Panc1 (cell line): ENCODE measurements around the gene TRIM54. TPM values are rescaled to one million over a fixed set of nuclear protein-coding genes. Genes with fewer than 3 reads are reported as not detected.

ENCODE experiments used
- ATAC-seq: fragments of 200-7000 bp; cut with Tn5 transposase; 2 replicates; pipeline ENCODE4 v1.9.1; 2020; ENCODE audit warnings: mild to moderate bottlenecking, moderate library complexity
- BruUV-seq: library from RNA; stranded (reverse); fragments of 400-500 nt; replicated peaks from 2 replicates; lab custom pipeline; 2021; lab: Mats Ljungman, UMichigan
- CTCF ChIA-PET: fragments of 300-600 bp; sonication (Branson Sonifier 250); formaldehyde crosslinking; loops from one replicate; lab custom pipeline; 2022; ENCODE audit warnings: antibody characterized with exemption; lab: Charles Lee
- POLR2A ChIA-PET: fragments of 300-600 bp; sonication (Branson Sonifier 250); formaldehyde crosslinking; loops from one replicate; lab custom pipeline; 2022; ENCODE audit warnings: antibody characterized with exemption; lab: Charles Lee
- DNase-seq: peaks from one replicate; pipeline ENCODE4 v3.0.0-alpha.2; 2010; ENCODE audit warnings: low read depth, low spot score
- H3K27ac ChIP-seq: 2 replicates; pipeline ENCODE4 v1.5.1; 2011; ENCODE audit warnings: mild to moderate bottlenecking, low read length, inconsistent platforms
- H3K27me3 ChIP-seq: fragments of 200-500 bp; sonication (Bioruptor generic); 2 replicates; pipeline ENCODE4 v1.6.0; 2014; ENCODE audit warnings: low read length, inconsistent platforms; ENCODE audit not compliant: control insufficient read depth, insufficient read depth
- H3K36me3 ChIP-seq: fragments of 200-500 bp; sonication (Bioruptor generic); 2 replicates; pipeline ENCODE4 v1.5.1; 2014; ENCODE audit warnings: inconsistent platforms, mild to moderate bottlenecking, low read length, moderate library complexity; ENCODE audit not compliant: control insufficient read depth, insufficient read depth
- H3K4me1 ChIP-seq: 2 replicates; pipeline ENCODE4 v1.5.1; 2011; ENCODE audit warnings: inconsistent platforms, mild to moderate bottlenecking, low read length, moderate library complexity; ENCODE audit not compliant: control insufficient read depth, insufficient read depth
- H3K4me3 ChIP-seq, 2 experiments: 2 replicates each; pipeline ENCODE4 v1.5.1; 2011 to 2012; ENCODE audit warnings: low read depth in 2 of 2, low read length in 2 of 2, mild to moderate bottlenecking in 2 of 2, inconsistent platforms in 1 of 2, moderate library complexity in 1 of 2
- H3K9me3 ChIP-seq: fragments of 200-500 bp; sonication (Bioruptor generic); 2 replicates; pipeline ENCODE4 v1.5.1; 2014; ENCODE audit warnings: low read depth, mild to moderate bottlenecking, inconsistent platforms, low read length, moderate library complexity; ENCODE audit not compliant: control insufficient read depth, insufficient read depth
- CTCF ChIP-seq: fragments of 450-650 bp; IDR thresholded peaks from 2 replicates; pipeline ENCODE4 v1.5.1; 2017; ENCODE audit warnings: mild to moderate bottlenecking
- POLR2AphosphoS5 ChIP-seq: IDR thresholded peaks from 2 replicates; pipeline ENCODE4 v1.6.1; 2012; ENCODE audit warnings: mild to moderate bottlenecking, low read depth, low read length, moderate library complexity
- SIN3A ChIP-seq: IDR thresholded peaks from 2 replicates; pipeline ENCODE4 v1.6.1; 2012; ENCODE audit warnings: low read depth, mild to moderate bottlenecking, low read length, moderate library complexity, borderline replicate concordance; ENCODE audit not compliant: insufficient read depth
- TCF7L2 ChIP-seq: IDR thresholded peaks from 2 replicates; pipeline ENCODE4 v1.6.1; 2011; ENCODE audit warnings: mild to moderate bottlenecking, low read depth, low read length, inconsistent platforms
- in situ Hi-C: cut with HindIII; loops from 2 replicates; pipeline ENCODE4 v1.10.0; 2016; ENCODE audit warnings: low sequenced_read_pairs, low pct_unique_long_range_greater_than_20kb
- intact Hi-C: fragments of 100-400 bp; cut with micrococcal nuclease; formaldehyde crosslinking; loops from one replicate; pipeline ENCODE4 v1.10.0; 2022; ENCODE audit not compliant: unreplicated experiment
- total RNA-seq: library from RNA; stranded (reverse); gene quantifications from one replicate; pipeline ENCODE4 v1.2.1, GENCODE V29; 2021; ENCODE audit not compliant: unreplicated experiment
- TF ChIP-seq, protein P1 (sequence below), 2 experiments: IDR thresholded peaks; 2 replicates each; pipeline ENCODE4 v1.6.1; 2011 to 2012; ENCODE audit warnings: low read depth in 2 of 2, control low read depth in 1 of 2, low read length in 1 of 2, mild to moderate bottlenecking in 1 of 2, moderate library complexity in 1 of 2; ENCODE audit not compliant: insufficient read depth in 1 of 2

The TRIM54 gene
- total RNA-seq, 1 experiment from 2014 or later = 0.21 TPM

- ChIA-PET POLR2A (interaction anchor here (0.6 to 1.0 kb wide), 2 partner anchors 13 to 31 kb away, joined by 3 to 6 read pairs; no protein-coding TSS in a partner anchor), CTCF (interaction anchor here (0.5 to 0.8 kb wide), 3 partner anchors 20 to 51 kb away, joined by 3 read pairs; no protein-coding TSS in a partner anchor)
- Histone ChIP-seq H3K27ac (peak within 1 kb of the TSS; percentile 100), H3K9me3 (no peaks in the 10 kb centered on the region), H3K4me1 (peaks cover 27% of the 10 kb centered on the region), H3K4me3 (peak within 1 kb of the TSS; percentile 89 to 99), H3K36me3 (peaks cover 9% of the 10 kb centered on the region; the same call in 1 of the 2 replicates), H3K27me3 (no peaks in the 10 kb centered on the region)
- intact Hi-C loops (no loop called here), in situ Hi-C loops (no loop called here)
- DNase-seq (peak; percentile 80), ATAC-seq (peak; percentile 90)
- TSS peak; percentile 99 for BruUV-seq
- TF ChIP-seq CTCF = no peak
- peak; percentile 92; the same call in 1 of the 2 replicates for TF ChIP-seq SIN3A
- TF ChIP-seq POLR2AphosphoS5 = peak; percentile 97
These were observed 40.8 kb downstream of the TRIM54 start, which contains the start of gene MPV17 for GRCh38 chr2:27322766-27323595. TSS of gene MPV17 (minus strand) at chr2:27323097. CDS start at chr2:27322517, 580 bp downstream.

DNA sequence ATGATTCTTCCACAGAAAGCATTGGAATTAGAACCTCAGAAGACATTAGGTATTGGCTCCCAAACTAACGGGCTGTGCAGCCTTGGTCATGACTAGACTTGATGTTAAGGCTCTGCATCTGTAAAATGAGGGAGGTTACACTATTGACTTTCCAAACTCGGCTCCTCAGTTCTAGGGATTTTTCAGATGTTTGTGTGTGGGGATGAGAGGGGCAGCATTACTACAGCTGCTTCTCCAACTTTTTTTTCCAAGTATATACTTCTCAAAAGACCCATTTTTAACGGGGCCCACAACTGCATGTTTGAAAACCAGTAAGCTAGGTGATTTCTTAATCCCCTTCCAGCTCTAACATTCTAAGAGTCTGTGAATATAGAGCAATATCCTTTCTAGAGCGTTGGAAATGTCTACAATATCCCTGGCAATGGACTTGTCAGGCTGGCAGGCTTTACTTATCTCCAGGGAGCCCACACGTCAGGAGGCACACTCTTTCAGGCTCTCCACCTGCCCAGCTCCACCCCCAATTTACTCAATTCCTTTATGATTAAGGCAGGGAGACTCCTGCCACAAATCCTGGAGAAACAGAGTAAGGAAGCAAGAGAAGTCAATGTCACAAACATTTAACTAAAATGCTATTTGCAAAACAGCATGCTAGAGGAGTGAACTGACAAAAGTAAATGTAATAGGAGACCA lies 41.5 kb downstream of the TRIM54 start:
- ATAC-seq (peak; percentile 1; the same call in 1 of the 2 replicates), DNase-seq (no peak)
- no peak for TF ChIP-seq SIN3A
- H3K27ac ChIP-seq = peak overlapping the region; percentile 100
- intact Hi-C loops = no loop called here
- H3K9me3 ChIP-seq = no peaks in the 10 kb centered on the region
- peaks cover 27% of the 10 kb centered on the region for H3K4me1 ChIP-seq
- H3K4me3 ChIP-seq = peak overlapping the region; percentile 89 to 99
- no TSS peak for BruUV-seq
- H3K36me3 ChIP-seq = peaks cover 14% of the 10 kb centered on the region; the same call in 1 of the 2 replicates
- ChIA-PET CTCF (interaction anchor here (0.6 to 0.8 kb wide), 2 partner anchors 20 to 25 kb away, joined by 3 read pairs; no protein-coding TSS in a partner anchor), POLR2A (interaction anchor here (0.6 to 1.0 kb wide), 2 partner anchors 13 to 30 kb away, joined by 3 to 6 read pairs; no protein-coding TSS in a partner anchor)
- H3K27me3 ChIP-seq = no peaks in the 10 kb centered on the region
- in situ Hi-C loops = no loop called here

DNA sequence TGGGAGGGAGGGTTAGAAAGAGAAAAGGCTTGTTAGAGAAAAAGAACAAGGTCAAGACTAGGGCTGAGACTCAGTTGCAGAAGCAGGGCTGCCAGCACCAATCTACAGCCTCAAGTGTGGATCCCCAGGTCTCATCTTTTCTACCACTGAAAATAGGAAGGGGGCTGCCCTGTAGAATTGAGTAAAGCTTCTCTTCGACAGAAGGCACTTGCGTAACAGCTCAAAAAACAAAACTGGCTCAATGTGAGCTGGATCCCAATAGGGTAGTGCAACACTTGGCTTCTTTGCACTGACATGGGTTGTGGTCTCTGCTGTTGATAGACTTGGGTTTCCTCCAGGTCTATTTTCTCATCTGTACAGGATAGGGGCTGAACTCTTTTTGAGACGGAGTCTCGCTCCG lies 42.5 kb downstream of the TRIM54 start:
- no peaks in the 10 kb centered on the region for H3K9me3 ChIP-seq
- ChIA-PET POLR2A (no interaction called here), CTCF (no interaction called here)
- H3K4me1 ChIP-seq = peaks cover 27% of the 10 kb centered on the region
- in situ Hi-C loops (no loop called here), intact Hi-C loops (no loop called here)
- no peak for DNase-seq
- H3K4me3 ChIP-seq = no peak overlapping the region
- TF ChIP-seq TCF7L2 (no peak), CTCF (no peak), POLR2AphosphoS5 (no peak), SIN3A (no peak)
- TF ChIP-seq, protein P1, sequence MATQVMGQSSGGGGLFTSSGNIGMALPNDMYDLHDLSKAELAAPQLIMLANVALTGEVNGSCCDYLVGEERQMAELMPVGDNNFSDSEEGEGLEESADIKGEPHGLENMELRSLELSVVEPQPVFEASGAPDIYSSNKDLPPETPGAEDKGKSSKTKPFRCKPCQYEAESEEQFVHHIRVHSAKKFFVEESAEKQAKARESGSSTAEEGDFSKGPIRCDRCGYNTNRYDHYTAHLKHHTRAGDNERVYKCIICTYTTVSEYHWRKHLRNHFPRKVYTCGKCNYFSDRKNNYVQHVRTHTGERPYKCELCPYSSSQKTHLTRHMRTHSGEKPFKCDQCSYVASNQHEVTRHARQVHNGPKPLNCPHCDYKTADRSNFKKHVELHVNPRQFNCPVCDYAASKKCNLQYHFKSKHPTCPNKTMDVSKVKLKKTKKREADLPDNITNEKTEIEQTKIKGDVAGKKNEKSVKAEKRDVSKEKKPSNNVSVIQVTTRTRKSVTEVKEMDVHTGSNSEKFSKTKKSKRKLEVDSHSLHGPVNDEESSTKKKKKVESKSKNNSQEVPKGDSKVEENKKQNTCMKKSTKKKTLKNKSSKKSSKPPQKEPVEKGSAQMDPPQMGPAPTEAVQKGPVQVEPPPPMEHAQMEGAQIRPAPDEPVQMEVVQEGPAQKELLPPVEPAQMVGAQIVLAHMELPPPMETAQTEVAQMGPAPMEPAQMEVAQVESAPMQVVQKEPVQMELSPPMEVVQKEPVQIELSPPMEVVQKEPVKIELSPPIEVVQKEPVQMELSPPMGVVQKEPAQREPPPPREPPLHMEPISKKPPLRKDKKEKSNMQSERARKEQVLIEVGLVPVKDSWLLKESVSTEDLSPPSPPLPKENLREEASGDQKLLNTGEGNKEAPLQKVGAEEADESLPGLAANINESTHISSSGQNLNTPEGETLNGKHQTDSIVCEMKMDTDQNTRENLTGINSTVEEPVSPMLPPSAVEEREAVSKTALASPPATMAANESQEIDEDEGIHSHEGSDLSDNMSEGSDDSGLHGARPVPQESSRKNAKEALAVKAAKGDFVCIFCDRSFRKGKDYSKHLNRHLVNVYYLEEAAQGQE (IDR thresholded peaks at IDR 0.05; ENCODE audit: insufficient read depth in 1 of 2, low read depth in 2 of 2, low read length in 1 of 2) = no peak
- H3K36me3 ChIP-seq = peaks cover 17% of the 10 kb centered on the region; the same call in 1 of the 2 replicates
- H3K27me3 ChIP-seq = no peaks in the 10 kb centered on the region
- H3K27ac ChIP-seq = no peak overlapping the region
- ATAC-seq = no peak
- BruUV-seq = no TSS peak
